H1 (cell line): ENCODE data around the gene MSANTD4. TPM values are rescaled to one million over a fixed set of nuclear protein-coding genes. Genes with fewer than 3 reads are reported as not detected.
"Not testable (repeated sequence)": the region's sequence is repeated elsewhere in the genome, so short reads cannot be mapped to it uniquely, and the experiment has no call there.

Source experiments
- CTCF ChIA-PET: fragments of 300-600 bp; sonication (Branson Sonifier 250); formaldehyde crosslinking; loops from one replicate; lab custom pipeline; 2021; ENCODE audit not compliant: partially characterized antibody; lab: Charles Lee
- POLR2A ChIA-PET: fragments of 300-600 bp; sonication (Branson Sonifier 250); formaldehyde crosslinking; loops from one replicate; lab custom pipeline; 2021; ENCODE audit warnings: inconsistent platforms; ENCODE audit not compliant: partially characterized antibody; lab: Charles Lee
- DNase-seq, 2 experiments: peaks; one replicate each; pipeline versions ENCODE4 v3.0.0 to v3.0.0-alpha.2; 2010 to 2022; ENCODE audit warnings: low spot score in 2 of 2, low read depth in 1 of 2, mixed read lengths in 1 of 2
- FAIRE-seq: peaks from 2 replicates; lab custom pipeline; 2011; peaks lifted over from hg19 to GRCh38; lab: Jason Lieb, UNC
- H2AFZ ChIP-seq: 2 replicates; pipeline ENCODE4 v1.8.1; 2012; ENCODE audit warnings: low read length, inconsistent platforms
- H2AK5ac ChIP-seq: 2 replicates; pipeline ENCODE4 v1.6.1; 2013; ENCODE audit warnings: low read depth, low read length
- H2BK120ac ChIP-seq: replicated peaks from 2 replicates; pipeline ENCODE3; 2013; ENCODE audit warnings: low read depth, low read length, inconsistent platforms
- H2BK12ac ChIP-seq: 2 replicates; pipeline ENCODE4 v1.6.1; 2013; ENCODE audit warnings: low read depth, low read length
- H2BK15ac ChIP-seq: 2 replicates; pipeline ENCODE4 v1.6.1; 2013; ENCODE audit warnings: low read length
- H2BK20ac ChIP-seq: 2 replicates; pipeline ENCODE4 v1.6.1; 2013; ENCODE audit warnings: low read length
- H2BK5ac ChIP-seq: 2 replicates; pipeline ENCODE4 v1.6.1; 2013; ENCODE audit warnings: low read depth, low read length
- H3K14ac ChIP-seq: 2 replicates; pipeline ENCODE4 v1.6.1; 2013; ENCODE audit warnings: inconsistent platforms; ENCODE audit not compliant: insufficient read length
- H3K18ac ChIP-seq: 2 replicates; pipeline ENCODE4 v1.6.1; 2013; ENCODE audit warnings: low read length; ENCODE audit errors: extremely low read depth
- H3K23ac ChIP-seq: 2 replicates; pipeline ENCODE4 v1.6.1; 2013; ENCODE audit warnings: inconsistent platforms; ENCODE audit not compliant: insufficient read length
- H3K23me2 ChIP-seq: 2 replicates; pipeline ENCODE4 v1.6.1; 2013; ENCODE audit warnings: low read depth, low read length
- H3K27ac ChIP-seq: 2 replicates; pipeline ENCODE4 v1.6.1; 2011; ENCODE audit warnings: low read depth, low read length, inconsistent platforms
- H3K27me3 ChIP-seq, 4 experiments: replicated peaks in 1 of 4; 1 replicate in 1 of 4; 2 replicates in 3 of 4; pipeline versions ENCODE4 v1.6.1 to v1.8.1; 2011 to 2013; ENCODE audit warnings: low read length in 3 of 4, mild to moderate bottlenecking in 3 of 4, inconsistent platforms in 2 of 4, mixed read lengths in 2 of 4, moderate library complexity in 1 of 4; ENCODE audit not compliant: control insufficient read depth in 3 of 4, insufficient read depth in 3 of 4; ENCODE audit errors: extremely low read depth in 1 of 4
- H3K36me3 ChIP-seq, 4 experiments: 2 replicates each; pipeline versions ENCODE4 v1.6.1 to v1.8.1; 2011 to 2013; ENCODE audit warnings: mild to moderate bottlenecking in 4 of 4, low read length in 3 of 4, moderate library complexity in 2 of 4, control low read depth in 1 of 4, inconsistent platforms in 1 of 4; ENCODE audit not compliant: insufficient read depth in 4 of 4, control insufficient read depth in 2 of 4
- H3K4ac ChIP-seq: replicated peaks from 2 replicates; pipeline ENCODE3; 2013; ENCODE audit warnings: low read length, low read depth, mixed read lengths, inconsistent platforms; ENCODE audit not compliant: insufficient read length
- H3K4me1 ChIP-seq, 4 experiments: replicated peaks in 1 of 4; 1 replicate in 1 of 4; 2 replicates in 3 of 4; pipeline versions ENCODE4 v1.6.1 to v1.8.1; 2011 to 2013; ENCODE audit warnings: low read length in 3 of 4, inconsistent platforms in 2 of 4, mixed read lengths in 1 of 4; ENCODE audit not compliant: insufficient read depth in 4 of 4, control insufficient read depth in 3 of 4
- H3K4me2 ChIP-seq, 2 experiments: 2 replicates each; pipeline versions ENCODE4 v1.6.1 to v1.8.1; 2011 to 2013; ENCODE audit warnings: low read depth in 2 of 2, low read length in 2 of 2, control low read depth in 1 of 2, inconsistent platforms in 1 of 2, mild to moderate bottlenecking in 1 of 2; ENCODE audit not compliant: insufficient read depth in 1 of 2
- H3K4me3 ChIP-seq, 4 experiments: fragments of 200-600, 300-600 bp in 1 of 4; sonication (generic), shearing (Covaris generic), sonication (Bioruptor Twin) in 1 of 4; 2 replicates each; pipeline versions ENCODE4 v1.5.1 to v1.8.1; 2011 to 2016; ENCODE audit warnings: low read length in 4 of 4, low read depth in 3 of 4, control low read depth in 2 of 4, inconsistent platforms in 2 of 4, mild to moderate bottlenecking in 2 of 4, mixed read lengths in 1 of 4, moderate library complexity in 1 of 4; ENCODE audit not compliant: insufficient read depth in 2 of 4; ENCODE audit errors: extremely low read depth in 1 of 4
- H3K56ac ChIP-seq: replicated peaks from 2 replicates; pipeline ENCODE3; 2013; ENCODE audit warnings: low read depth, mild to moderate bottlenecking, mixed read lengths, low read length, inconsistent platforms; ENCODE audit not compliant: insufficient read length
- H3K79me1 ChIP-seq: 2 replicates; pipeline ENCODE4 v1.6.1; 2013; ENCODE audit warnings: low read depth, low read length, control low read depth
- H3K79me2 ChIP-seq, 2 experiments: 2 replicates each; pipeline versions ENCODE4 v1.6.1 to v1.8.1; 2012 to 2013; ENCODE audit warnings: low read length in 2 of 2, mild to moderate bottlenecking in 2 of 2, inconsistent platforms in 1 of 2; ENCODE audit not compliant: insufficient read depth in 2 of 2, control insufficient read depth in 1 of 2
- H3K9ac ChIP-seq, 4 experiments: replicated peaks in 1 of 4; 1 replicate in 1 of 4; 2 replicates in 3 of 4; pipeline versions ENCODE4 v1.6.1 to v1.8.1; 2011 to 2013; ENCODE audit warnings: low read depth in 3 of 4, low read length in 3 of 4, control low read depth in 2 of 4, mild to moderate bottlenecking in 2 of 4, moderate library complexity in 2 of 4, inconsistent platforms in 1 of 4; ENCODE audit errors: extremely low read depth in 1 of 4
- H3K9me3 ChIP-seq, 2 experiments: 2 replicates each; pipeline versions ENCODE4 v1.6.1 to v1.8.1; 2012 to 2013; ENCODE audit warnings: mild to moderate bottlenecking in 2 of 2, moderate library complexity in 2 of 2, control low read depth in 1 of 2, inconsistent platforms in 1 of 2, low read depth in 1 of 2, low read length in 1 of 2, mixed read lengths in 1 of 2; ENCODE audit not compliant: insufficient read depth in 2 of 2
- H4K20me1 ChIP-seq, 2 experiments: replicated peaks in 1 of 2; 2 replicates each; pipeline versions ENCODE3 to v1.8.1; 2011 to 2013; ENCODE audit warnings: inconsistent platforms in 2 of 2, low read length in 2 of 2, mild to moderate bottlenecking in 1 of 2; ENCODE audit not compliant: insufficient read depth in 2 of 2, control insufficient read depth in 1 of 2
- H4K5ac ChIP-seq: 2 replicates; pipeline ENCODE4 v1.6.1; 2013; ENCODE audit warnings: low read length, low read depth, mixed read lengths, inconsistent platforms; ENCODE audit not compliant: insufficient read length
- H4K8ac ChIP-seq: 2 replicates; pipeline ENCODE4 v1.8.0; 2013; ENCODE audit warnings: mild to moderate bottlenecking, moderate library complexity, low read length, inconsistent platforms; ENCODE audit not compliant: insufficient read depth; ENCODE audit errors: extremely low read depth
- H4K91ac ChIP-seq: replicated peaks from 2 replicates; pipeline ENCODE3; 2013; ENCODE audit warnings: low read length, mixed read lengths, inconsistent platforms; ENCODE audit not compliant: insufficient read length
- WGBS, 2 experiments: shearing (Covaris generic) in 1 of 2; methylation state at CpG; one replicate each; pipeline versions ENCODE4 v1.1.6 to v1.1.7; 2013 to 2015; ENCODE audit warnings: low lambda C conversion rate in 2 of 2, mixed read lengths in 2 of 2, inconsistent platforms in 1 of 2, low coverage in 1 of 2, missing lambda C conversion rate in 1 of 2; ENCODE audit not compliant: insufficient replicate concordance in 2 of 2, insufficient coverage in 1 of 2, insufficient read length in 1 of 2; ENCODE audit errors: extremely low coverage in 1 of 2, missing lambda C conversion rate in 1 of 2; 5-methylcytosine and 5-hydroxymethylcytosine counted together
- polyA plus RNA-seq, 7 experiments: library from polyadenylated mRNA; depleted of rRNA in 3 of 7; stranded (reverse) in 5 of 7; unstranded in 2 of 7; fragments of >200 nt in 5 of 7; fragments of 200-250 nt in 2 of 7; gene quantifications; 1 replicate in 5 of 7; 2 replicates in 1 of 7; 4 replicates in 1 of 7; pipeline versions ENCODE4 v1.2.1 to v1.2.3, GENCODE V29; 2011 to 2013; ENCODE audit warnings: missing spikeins in 2 of 7, mixed read lengths in 2 of 7
- total RNA-seq: library from RNA; stranded (reverse); fragmentation: NEBNext Ultra II Directional; extraction: Animal tissue kit (Norgen Biotek cat#: 25700); gene quantifications from 2 replicates; pipeline ENCODE4 v1.2.1, GENCODE V29; 2021

Gene MSANTD4
- total and polyA plus RNA-seq, 2 of the 8 experiments (the other 6 are each of a cell fraction or from before 2014, with no cell fraction given), result 5.1 to 21.9 TPM

DNA sequence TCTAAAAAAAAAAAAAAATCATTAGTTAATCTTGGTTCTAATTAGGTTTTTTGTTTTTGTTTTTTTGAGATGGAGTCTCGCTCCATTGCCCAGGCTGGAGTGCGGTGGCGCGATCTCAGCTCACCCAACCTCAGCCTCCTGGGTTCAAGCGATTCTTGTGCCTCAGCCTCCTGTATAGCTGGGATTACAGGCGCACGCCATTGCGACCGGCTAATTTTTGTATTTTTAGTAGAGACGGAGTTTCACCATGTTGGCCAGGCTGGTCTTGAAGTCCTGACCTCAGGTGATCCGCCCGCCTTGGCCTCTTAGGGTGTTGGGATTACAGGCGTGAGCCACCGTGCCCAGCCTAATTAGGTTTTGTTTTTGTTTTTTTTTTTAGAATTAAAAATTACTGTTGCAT is 36.3 kb upstream of the MSANTD4 start:
- not testable (repeated sequence) for FAIRE-seq, H3K4ac ChIP-seq

More for the DNA sequence above, 36.3 kb upstream of the MSANTD4 start:
- H3K14ac ChIP-seq, H4K8ac ChIP-seq, H3K56ac ChIP-seq, H2AFZ ChIP-seq, H2BK20ac ChIP-seq, H3K18ac ChIP-seq, H4K20me1 ChIP-seq, H3K9ac ChIP-seq, H3K27me3 ChIP-seq, H3K23me2 ChIP-seq, H3K79me2 ChIP-seq, H3K23ac ChIP-seq, H2BK120ac ChIP-seq, H3K4me3 ChIP-seq, H2AK5ac ChIP-seq, H2BK12ac ChIP-seq, H3K9me3 ChIP-seq, H3K4me2 ChIP-seq, H3K36me3 ChIP-seq, H4K5ac ChIP-seq, H3K79me1 ChIP-seq, H4K91ac ChIP-seq, H2BK5ac ChIP-seq, POLR2A ChIA-PET, H3K4me1 ChIP-seq, H2BK15ac ChIP-seq, CTCF ChIA-PET, H3K27ac ChIP-seq, DNase-seq: not testable (repeated sequence)
- 98% methylated on average over 14 of the region's 14 CpGs; no CpG with 5 or more reads in 1 of the 2 experiments for WGBS, 2 experiments
